H1 (cell line): Measurements from ENCODE around the gene DMRT1. TPM values are rescaled to one million over a fixed set of nuclear protein-coding genes. Genes with fewer than 3 reads are reported as not detected.

Experiments used
- CTCF ChIA-PET: fragments of 300-600 bp; sonication (Branson Sonifier 250); formaldehyde crosslinking; loops from one replicate; lab custom pipeline; 2021; ENCODE audit not compliant: partially characterized antibody; lab: Charles Lee
- POLR2A ChIA-PET: fragments of 300-600 bp; sonication (Branson Sonifier 250); formaldehyde crosslinking; loops from one replicate; lab custom pipeline; 2021; ENCODE audit warnings: inconsistent platforms; ENCODE audit not compliant: partially characterized antibody; lab: Charles Lee
- DNase-seq, 2 experiments: peaks; one replicate each; pipeline versions ENCODE4 v3.0.0 to v3.0.0-alpha.2; 2010 to 2022; ENCODE audit warnings: low spot score in 2 of 2, low read depth in 1 of 2, mixed read lengths in 1 of 2
- FAIRE-seq: peaks from 2 replicates; lab custom pipeline; 2011; peaks lifted over from hg19 to GRCh38; lab: Jason Lieb, UNC
- H2AFZ ChIP-seq: 2 replicates; pipeline ENCODE4 v1.8.1; 2012; ENCODE audit warnings: low read length, inconsistent platforms
- H2AK5ac ChIP-seq: 2 replicates; pipeline ENCODE4 v1.6.1; 2013; ENCODE audit warnings: low read depth, low read length
- H2BK120ac ChIP-seq: replicated peaks from 2 replicates; pipeline ENCODE3; 2013; ENCODE audit warnings: low read depth, low read length, inconsistent platforms
- H2BK12ac ChIP-seq: 2 replicates; pipeline ENCODE4 v1.6.1; 2013; ENCODE audit warnings: low read depth, low read length
- H2BK15ac ChIP-seq: 2 replicates; pipeline ENCODE4 v1.6.1; 2013; ENCODE audit warnings: low read length
- H2BK20ac ChIP-seq: 2 replicates; pipeline ENCODE4 v1.6.1; 2013; ENCODE audit warnings: low read length
- H2BK5ac ChIP-seq: 2 replicates; pipeline ENCODE4 v1.6.1; 2013; ENCODE audit warnings: low read depth, low read length
- H3K14ac ChIP-seq: 2 replicates; pipeline ENCODE4 v1.6.1; 2013; ENCODE audit warnings: inconsistent platforms; ENCODE audit not compliant: insufficient read length
- H3K18ac ChIP-seq: 2 replicates; pipeline ENCODE4 v1.6.1; 2013; ENCODE audit warnings: low read length; ENCODE audit errors: extremely low read depth
- H3K23ac ChIP-seq: 2 replicates; pipeline ENCODE4 v1.6.1; 2013; ENCODE audit warnings: inconsistent platforms; ENCODE audit not compliant: insufficient read length
- H3K23me2 ChIP-seq: 2 replicates; pipeline ENCODE4 v1.6.1; 2013; ENCODE audit warnings: low read depth, low read length
- H3K27ac ChIP-seq: 2 replicates; pipeline ENCODE4 v1.6.1; 2011; ENCODE audit warnings: low read depth, low read length, inconsistent platforms
- H3K27me3 ChIP-seq, 4 experiments: replicated peaks in 1 of 4; 1 replicate in 1 of 4; 2 replicates in 3 of 4; pipeline versions ENCODE4 v1.6.1 to v1.8.1; 2011 to 2013; ENCODE audit warnings: low read length in 3 of 4, mild to moderate bottlenecking in 3 of 4, inconsistent platforms in 2 of 4, mixed read lengths in 2 of 4, moderate library complexity in 1 of 4; ENCODE audit not compliant: control insufficient read depth in 3 of 4, insufficient read depth in 3 of 4; ENCODE audit errors: extremely low read depth in 1 of 4
- H3K36me3 ChIP-seq, 4 experiments: 2 replicates each; pipeline versions ENCODE4 v1.6.1 to v1.8.1; 2011 to 2013; ENCODE audit warnings: mild to moderate bottlenecking in 4 of 4, low read length in 3 of 4, moderate library complexity in 2 of 4, control low read depth in 1 of 4, inconsistent platforms in 1 of 4; ENCODE audit not compliant: insufficient read depth in 4 of 4, control insufficient read depth in 2 of 4
- H3K4ac ChIP-seq: replicated peaks from 2 replicates; pipeline ENCODE3; 2013; ENCODE audit warnings: low read length, low read depth, mixed read lengths, inconsistent platforms; ENCODE audit not compliant: insufficient read length
- H3K4me1 ChIP-seq, 4 experiments: replicated peaks in 1 of 4; 1 replicate in 1 of 4; 2 replicates in 3 of 4; pipeline versions ENCODE4 v1.6.1 to v1.8.1; 2011 to 2013; ENCODE audit warnings: low read length in 3 of 4, inconsistent platforms in 2 of 4, mixed read lengths in 1 of 4; ENCODE audit not compliant: insufficient read depth in 4 of 4, control insufficient read depth in 3 of 4
- H3K4me2 ChIP-seq, 2 experiments: 2 replicates each; pipeline versions ENCODE4 v1.6.1 to v1.8.1; 2011 to 2013; ENCODE audit warnings: low read depth in 2 of 2, low read length in 2 of 2, control low read depth in 1 of 2, inconsistent platforms in 1 of 2, mild to moderate bottlenecking in 1 of 2; ENCODE audit not compliant: insufficient read depth in 1 of 2
- H3K4me3 ChIP-seq, 4 experiments: fragments of 200-600, 300-600 bp in 1 of 4; sonication (generic), shearing (Covaris generic), sonication (Bioruptor Twin) in 1 of 4; 2 replicates each; pipeline versions ENCODE4 v1.5.1 to v1.8.1; 2011 to 2016; ENCODE audit warnings: low read length in 4 of 4, low read depth in 3 of 4, control low read depth in 2 of 4, inconsistent platforms in 2 of 4, mild to moderate bottlenecking in 2 of 4, mixed read lengths in 1 of 4, moderate library complexity in 1 of 4; ENCODE audit not compliant: insufficient read depth in 2 of 4; ENCODE audit errors: extremely low read depth in 1 of 4
- H3K56ac ChIP-seq: replicated peaks from 2 replicates; pipeline ENCODE3; 2013; ENCODE audit warnings: low read depth, mild to moderate bottlenecking, mixed read lengths, low read length, inconsistent platforms; ENCODE audit not compliant: insufficient read length
- H3K79me1 ChIP-seq: 2 replicates; pipeline ENCODE4 v1.6.1; 2013; ENCODE audit warnings: low read depth, low read length, control low read depth
- H3K79me2 ChIP-seq, 2 experiments: 2 replicates each; pipeline versions ENCODE4 v1.6.1 to v1.8.1; 2012 to 2013; ENCODE audit warnings: low read length in 2 of 2, mild to moderate bottlenecking in 2 of 2, inconsistent platforms in 1 of 2; ENCODE audit not compliant: insufficient read depth in 2 of 2, control insufficient read depth in 1 of 2
- H3K9ac ChIP-seq, 4 experiments: replicated peaks in 1 of 4; 1 replicate in 1 of 4; 2 replicates in 3 of 4; pipeline versions ENCODE4 v1.6.1 to v1.8.1; 2011 to 2013; ENCODE audit warnings: low read depth in 3 of 4, low read length in 3 of 4, control low read depth in 2 of 4, mild to moderate bottlenecking in 2 of 4, moderate library complexity in 2 of 4, inconsistent platforms in 1 of 4; ENCODE audit errors: extremely low read depth in 1 of 4
- H3K9me3 ChIP-seq, 2 experiments: 2 replicates each; pipeline versions ENCODE4 v1.6.1 to v1.8.1; 2012 to 2013; ENCODE audit warnings: mild to moderate bottlenecking in 2 of 2, moderate library complexity in 2 of 2, control low read depth in 1 of 2, inconsistent platforms in 1 of 2, low read depth in 1 of 2, low read length in 1 of 2, mixed read lengths in 1 of 2; ENCODE audit not compliant: insufficient read depth in 2 of 2
- H4K20me1 ChIP-seq, 2 experiments: replicated peaks in 1 of 2; 2 replicates each; pipeline versions ENCODE3 to v1.8.1; 2011 to 2013; ENCODE audit warnings: inconsistent platforms in 2 of 2, low read length in 2 of 2, mild to moderate bottlenecking in 1 of 2; ENCODE audit not compliant: insufficient read depth in 2 of 2, control insufficient read depth in 1 of 2
- H4K5ac ChIP-seq: 2 replicates; pipeline ENCODE4 v1.6.1; 2013; ENCODE audit warnings: low read length, low read depth, mixed read lengths, inconsistent platforms; ENCODE audit not compliant: insufficient read length
- H4K8ac ChIP-seq: 2 replicates; pipeline ENCODE4 v1.8.0; 2013; ENCODE audit warnings: mild to moderate bottlenecking, moderate library complexity, low read length, inconsistent platforms; ENCODE audit not compliant: insufficient read depth; ENCODE audit errors: extremely low read depth
- H4K91ac ChIP-seq: replicated peaks from 2 replicates; pipeline ENCODE3; 2013; ENCODE audit warnings: low read length, mixed read lengths, inconsistent platforms; ENCODE audit not compliant: insufficient read length
- EP300 ChIP-seq, 2 experiments: IDR thresholded peaks; 1 replicate in 1 of 2; 2 replicates in 1 of 2; pipeline ENCODE4 v1.6.1; 2011 to 2012; ENCODE audit warnings: low read depth in 2 of 2, low read length in 2 of 2, mild to moderate bottlenecking in 2 of 2, borderline replicate concordance in 1 of 2, inconsistent platforms in 1 of 2, moderate library complexity in 1 of 2
- FOSL1 ChIP-seq: IDR thresholded peaks from 2 replicates; pipeline ENCODE4 v1.6.1; 2011; ENCODE audit warnings: mild to moderate bottlenecking, low read depth, low read length, moderate library complexity; ENCODE audit not compliant: insufficient read depth
- GABPA ChIP-seq: IDR thresholded peaks from 2 replicates; pipeline ENCODE4 v1.6.1; 2011; ENCODE audit warnings: mild to moderate bottlenecking, low read length, moderate library complexity, borderline replicate concordance; ENCODE audit not compliant: insufficient read depth
- JUN ChIP-seq: IDR thresholded peaks from 2 replicates; pipeline ENCODE4 v1.6.1; 2011; ENCODE audit warnings: low read depth, mild to moderate bottlenecking, improper control_type of control experiment, low read length
- WGBS, 2 experiments: shearing (Covaris generic) in 1 of 2; methylation state at CpG; one replicate each; pipeline versions ENCODE4 v1.1.6 to v1.1.7; 2013 to 2015; ENCODE audit warnings: low lambda C conversion rate in 2 of 2, mixed read lengths in 2 of 2, inconsistent platforms in 1 of 2, low coverage in 1 of 2, missing lambda C conversion rate in 1 of 2; ENCODE audit not compliant: insufficient replicate concordance in 2 of 2, insufficient coverage in 1 of 2, insufficient read length in 1 of 2; ENCODE audit errors: extremely low coverage in 1 of 2, missing lambda C conversion rate in 1 of 2; 5-methylcytosine and 5-hydroxymethylcytosine counted together
- polyA plus RNA-seq, 7 experiments: library from polyadenylated mRNA; depleted of rRNA in 3 of 7; stranded (reverse) in 5 of 7; unstranded in 2 of 7; fragments of >200 nt in 5 of 7; fragments of 200-250 nt in 2 of 7; gene quantifications; 1 replicate in 5 of 7; 2 replicates in 1 of 7; 4 replicates in 1 of 7; pipeline versions ENCODE4 v1.2.1 to v1.2.3, GENCODE V29; 2011 to 2013; ENCODE audit warnings: missing spikeins in 2 of 7, mixed read lengths in 2 of 7
- total RNA-seq: library from RNA; stranded (reverse); fragmentation: NEBNext Ultra II Directional; extraction: Animal tissue kit (Norgen Biotek cat#: 25700); gene quantifications from 2 replicates; pipeline ENCODE4 v1.2.1, GENCODE V29; 2021

DMRT1 gene
- total and polyA plus RNA-seq, 2 of the 8 experiments (the other 6 are each of a cell fraction or from before 2014, with no cell fraction given): 0.15 TPM; not detected in 1

GRCh38 chr9:933356-933755, 91.9 kb downstream of the DMRT1 start:
- ChIA-PET CTCF (interaction anchor here (1.2 kb wide), 1 partner anchor 22 kb away, joined by 4 read pairs; no protein-coding TSS in a partner anchor), POLR2A (no interaction called here)
- H3K9ac ChIP-seq: no peak overlapping the region
- no peak overlapping the region for H3K4me3 ChIP-seq
- no peak overlapping the region for H2BK5ac ChIP-seq
- H3K14ac ChIP-seq: no peak overlapping the region
- H3K4me2 ChIP-seq: no peak overlapping the region
- no peak for TF ChIP-seq EP300 (IDR thresholded peaks at IDR 0.05; ENCODE audit: borderline replicate concordance in 1 of 2, low read depth in 2 of 2, low read length in 2 of 2)
- no peak for TF ChIP-seq JUN
- TF ChIP-seq FOSL1: no peak
- no peak for TF ChIP-seq GABPA
- H4K20me1 ChIP-seq: no peaks in the 10 kb centered on the region
- no peak overlapping the region for H2BK12ac ChIP-seq
- H3K79me2 ChIP-seq: no peaks in the 10 kb centered on the region
- H3K4me1 ChIP-seq: no peaks in the 10 kb centered on the region
- H3K9me3 ChIP-seq: no peaks in the 10 kb centered on the region
- H3K27me3 ChIP-seq: no peaks in the 10 kb centered on the region
- H2BK20ac ChIP-seq: no peak overlapping the region
- H3K36me3 ChIP-seq: no peaks in the 10 kb centered on the region
- no peak overlapping the region for H4K5ac ChIP-seq
- H3K23ac ChIP-seq: no peak overlapping the region
- FAIRE-seq: no peak
- no peak overlapping the region for H3K18ac ChIP-seq
- no peaks in the 10 kb centered on the region for H3K79me1 ChIP-seq
- H2AK5ac ChIP-seq: no peak overlapping the region
- no peak overlapping the region for H2AFZ ChIP-seq
- H3K4ac ChIP-seq: no peak overlapping the region
- H4K91ac ChIP-seq: no peak overlapping the region
- no peak for DNase-seq
- H2BK120ac ChIP-seq: no peak overlapping the region
- H3K23me2 ChIP-seq: no peaks in the 10 kb centered on the region
- WGBS, 2 experiments: 88% methylated on average over 4 of the region's 4 CpGs; no CpG with 5 or more reads in 1 of the 2 experiments
- H4K8ac ChIP-seq: no peak overlapping the region
- no peak overlapping the region for H3K27ac ChIP-seq
- no peak overlapping the region for H3K56ac ChIP-seq
- no peak overlapping the region for H2BK15ac ChIP-seq
